GM23338 (cell line): Measurements from ENCODE around the gene NHLRC4. TPM values are rescaled to one million over a fixed set of nuclear protein-coding genes. Genes with fewer than 3 reads are reported as not detected.

Source experiments
- ATAC-seq: fragments of 200-7000 bp; cut with Tn5 transposase; 3 replicates; pipeline ENCODE4 v1.9.1; 2020
- DNase-seq: peaks from one replicate; pipeline ENCODE4 v3.0.0-alpha.2; 2015; ENCODE audit warnings: low spot score
- H2AFZ ChIP-seq: fragments of 200-600 bp; sonication (generic); 2 replicates; pipeline ENCODE4 v1.8.0; 2016; ENCODE audit warnings: antibody characterized with exemption, mild to moderate bottlenecking, moderate library complexity
- H3F3A ChIP-seq: fragments of 200-600 bp; sonication (generic); replicated peaks from 2 replicates; pipeline ENCODE4 v1.8.0; 2017; ENCODE audit warnings: antibody characterized with exemption, mixed run types, low read depth
- H3K27ac ChIP-seq: fragments of 200-600 bp; sonication (generic); 2 replicates; pipeline ENCODE4 v1.6.1; 2016; ENCODE audit warnings: low read depth
- H3K27me3 ChIP-seq: fragments of 200-600 bp; sonication (generic); 2 replicates; pipeline ENCODE4 v1.8.0; 2016; ENCODE audit warnings: mild to moderate bottlenecking, mixed run types, moderate library complexity; ENCODE audit not compliant: insufficient read depth
- H3K36me3 ChIP-seq: fragments of 200-600 bp; sonication (generic); 2 replicates; pipeline ENCODE4 v1.8.0; 2016; ENCODE audit warnings: mild to moderate bottlenecking; ENCODE audit not compliant: insufficient read depth
- H3K4me1 ChIP-seq: fragments of 200-600 bp; sonication (generic); 2 replicates; pipeline ENCODE4 v1.8.0; 2016; ENCODE audit warnings: mild to moderate bottlenecking, moderate library complexity; ENCODE audit not compliant: insufficient read depth
- H3K4me2 ChIP-seq: fragments of 200-600 bp; sonication (generic); 2 replicates; pipeline ENCODE4 v1.7.1; 2017; ENCODE audit warnings: mixed run types
- H3K4me3 ChIP-seq: fragments of 200-600 bp; sonication (generic); 2 replicates; pipeline ENCODE4 v1.6.1; 2016; ENCODE audit warnings: mixed run types
- H3K79me2 ChIP-seq: fragments of 200-600 bp; sonication (generic); replicated peaks from 2 replicates; pipeline ENCODE4 v1.8.0; 2017; ENCODE audit warnings: mild to moderate bottlenecking; ENCODE audit not compliant: insufficient read depth
- H3K9me2 ChIP-seq: fragments of 200-600 bp; sonication (generic); 2 replicates; pipeline ENCODE4 v1.8.0; 2017; ENCODE audit not compliant: insufficient read depth
- H4K20me1 ChIP-seq: fragments of 200-600 bp; sonication (generic); replicated peaks from 2 replicates; pipeline ENCODE4 v1.8.0; 2017; ENCODE audit warnings: mild to moderate bottlenecking; ENCODE audit not compliant: insufficient read depth
- H3K27ac Mint-ChIP-seq: 2 replicates; pipeline ENCODE4 v1.8.0; 2020; ENCODE audit warnings: inconsistent platforms, mild to moderate bottlenecking, moderate library complexity, mixed read lengths
- H3K27me3 Mint-ChIP-seq: 3 replicates; pipeline ENCODE4 v1.8.0; 2022; ENCODE audit warnings: low read depth, mild to moderate bottlenecking, moderate library complexity, mixed read lengths, inconsistent platforms; ENCODE audit not compliant: insufficient read depth, poor library complexity
- H3K36me3 Mint-ChIP-seq: 3 replicates; pipeline ENCODE4 v1.8.0; 2021; ENCODE audit warnings: low read depth, mild to moderate bottlenecking, inconsistent platforms, moderate library complexity, mixed read lengths
- H3K4me1 Mint-ChIP-seq: 3 replicates; pipeline ENCODE4 v1.8.0; 2020; ENCODE audit warnings: mild to moderate bottlenecking, inconsistent platforms, mixed read lengths
- H3K4me3 Mint-ChIP-seq: 3 replicates; pipeline ENCODE4 v1.8.0; 2021; ENCODE audit warnings: moderate library complexity, mild to moderate bottlenecking, inconsistent platforms, mixed read lengths
- H3K9me3 Mint-ChIP-seq: 3 replicates; pipeline ENCODE4 v1.8.0; 2020; ENCODE audit warnings: moderate library complexity, mild to moderate bottlenecking, inconsistent platforms, mixed read lengths
- CREB1 ChIP-seq: fragments of 250-450 bp; sonication (Bioruptor Pico); IDR thresholded peaks from 2 replicates; pipeline ENCODE4 v1.5.0; 2020; ENCODE audit warnings: low read depth, mild to moderate bottlenecking, moderate library complexity
- EZH2 ChIP-seq: fragments of 200-600 bp; sonication (generic); IDR thresholded peaks from one replicate; pipeline ENCODE4 v1.8.0; 2017; ENCODE audit warnings: antibody characterized with exemption, mild to moderate bottlenecking, low read depth; ENCODE audit not compliant: unreplicated experiment
- EZH2phosphoT487 ChIP-seq: fragments of 200-600 bp; sonication (generic); IDR thresholded peaks from one replicate; pipeline ENCODE4 v1.8.1; 2018; ENCODE audit warnings: antibody characterized with exemption; ENCODE audit not compliant: unreplicated experiment
- JUNB ChIP-seq: IDR thresholded peaks from one replicate; pipeline ENCODE4 v1.6.1; 2016; ENCODE audit warnings: antibody characterized with exemption; ENCODE audit not compliant: unreplicated experiment
- NANOG ChIP-seq: IDR thresholded peaks from 2 replicates; pipeline ENCODE4 v1.6.1; 2016; ENCODE audit warnings: antibody characterized with exemption, borderline replicate concordance
- POLR2AphosphoS5 ChIP-seq: IDR thresholded peaks from 2 replicates; pipeline ENCODE4 v1.6.1; 2016; ENCODE audit warnings: antibody characterized with exemption, low read depth
- STAT1 ChIP-seq: IDR thresholded peaks from one replicate; pipeline ENCODE4 v1.6.1; 2016; ENCODE audit warnings: antibody characterized with exemption; ENCODE audit not compliant: unreplicated experiment
- ZNF114 ChIP-seq: fragments of 250-450 bp; sonication (Bioruptor Pico); IDR thresholded peaks from 2 replicates; pipeline ENCODE4 v1.5.0; 2020; ENCODE audit warnings: mild to moderate bottlenecking, moderate library complexity
- ZNF331 ChIP-seq: fragments of 250-450 bp; sonication (Bioruptor Pico); IDR thresholded peaks from 2 replicates; pipeline ENCODE4 v1.5.0; 2020; ENCODE audit warnings: low read depth, mild to moderate bottlenecking, moderate library complexity
- polyA plus RNA-seq: library from polyadenylated mRNA; unstranded; fragments of >200 nt; fragmentation: Nextera tagmentation; extraction: Ambion mirVana; gene quantifications from 2 replicates; pipeline ENCODE4 v1.2.1, GENCODE V29; 2016
- total RNA-seq: library from RNA; depleted of rRNA; stranded (reverse); fragments of >200 nt; shearing (Covaris generic); gene quantifications from 2 replicates; pipeline ENCODE4 v1.2.3, GENCODE V29; 2014
- TF ChIP-seq, protein P1 (sequence below): IDR thresholded peaks from 2 replicates; pipeline ENCODE4 v1.6.1; 2016; ENCODE audit warnings: antibody characterized with exemption
- TF ChIP-seq, protein P2 (sequence below), 2 experiments: fragments of 200-600 bp in 1 of 2; sonication (generic) in 1 of 2; conservative IDR thresholded peaks; 2 replicates each; pipeline versions ENCODE4 v1.5.1 to v1.6.1; 2016 to 2017; ENCODE audit warnings: antibody characterized with exemption in 2 of 2, low read depth in 2 of 2, mild to moderate bottlenecking in 2 of 2, moderate library complexity in 1 of 2
- TF ChIP-seq, protein P3 (sequence below): IDR thresholded peaks from one replicate; pipeline ENCODE4 v1.6.1; 2018; ENCODE audit warnings: antibody characterized with exemption; ENCODE audit not compliant: unreplicated experiment
- TF ChIP-seq, protein P4 (sequence below): fragments of 250-450 bp; sonication (Bioruptor Pico); IDR thresholded peaks from 2 replicates; pipeline ENCODE4 v1.5.0; 2020; ENCODE audit warnings: mild to moderate bottlenecking, moderate library complexity

NHLRC4 gene
- total and polyA plus RNA-seq, 2 experiments from 2014 or later, result 0.47 to 0.80 TPM

DNA sequence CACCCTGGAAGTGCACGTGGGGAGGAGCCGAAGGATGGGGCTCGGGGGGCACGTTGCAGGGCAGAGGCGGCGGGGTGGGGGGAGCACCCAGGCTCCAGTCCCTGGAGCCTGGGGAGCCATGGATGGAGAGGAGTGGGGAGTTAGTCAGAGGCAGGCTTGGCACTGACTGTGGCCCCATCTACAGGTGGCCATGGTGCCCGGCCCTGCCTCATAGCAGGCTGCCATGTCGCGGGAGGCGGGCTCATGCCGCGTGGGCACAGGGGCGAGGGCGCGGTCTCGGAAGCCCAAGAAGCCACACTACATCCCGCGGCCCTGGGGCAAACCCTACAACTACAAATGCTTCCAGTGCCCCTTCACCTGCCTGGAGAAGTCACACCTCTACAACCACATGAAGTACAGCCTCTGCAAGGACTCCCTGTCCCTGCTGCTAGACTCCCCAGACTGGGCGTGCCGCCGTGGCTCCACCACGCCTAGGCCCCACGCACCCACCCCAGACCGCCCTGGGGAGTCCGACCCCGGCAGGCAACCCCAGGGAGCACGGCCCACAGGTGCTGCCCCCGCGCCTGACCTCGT lies 3.6 kb upstream of the NHLRC4 start:
- no peak for ATAC-seq
- H3K4me1 ChIP-seq, result peaks cover 11% of the 10 kb centered on the region; the same call in 1 of the 2 replicates
- no peak overlapping the region for H2AFZ ChIP-seq
- H4K20me1 ChIP-seq, result no peaks in the 10 kb centered on the region
- peaks cover 34% of the 10 kb centered on the region for H3K27me3 ChIP-seq
- Mint-ChIP-seq H3K36me3 (no peaks in the 10 kb centered on the region), H3K4me1 (no peaks in the 10 kb centered on the region), H3K4me3 (no peak overlapping the region), H3K27ac (no peak overlapping the region), H3K9me3 (no peaks in the 10 kb centered on the region), H3K27me3 (peaks cover 12% of the 10 kb centered on the region)
- no peaks in the 10 kb centered on the region for H3K9me2 ChIP-seq
- no peaks in the 10 kb centered on the region for H3K36me3 ChIP-seq
- no peak for DNase-seq
- TF ChIP-seq, protein P1, sequence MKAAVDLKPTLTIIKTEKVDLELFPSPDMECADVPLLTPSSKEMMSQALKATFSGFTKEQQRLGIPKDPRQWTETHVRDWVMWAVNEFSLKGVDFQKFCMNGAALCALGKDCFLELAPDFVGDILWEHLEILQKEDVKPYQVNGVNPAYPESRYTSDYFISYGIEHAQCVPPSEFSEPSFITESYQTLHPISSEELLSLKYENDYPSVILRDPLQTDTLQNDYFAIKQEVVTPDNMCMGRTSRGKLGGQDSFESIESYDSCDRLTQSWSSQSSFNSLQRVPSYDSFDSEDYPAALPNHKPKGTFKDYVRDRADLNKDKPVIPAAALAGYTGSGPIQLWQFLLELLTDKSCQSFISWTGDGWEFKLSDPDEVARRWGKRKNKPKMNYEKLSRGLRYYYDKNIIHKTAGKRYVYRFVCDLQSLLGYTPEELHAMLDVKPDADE, result no peak
- TF ChIP-seq JUNB, result no peak
- no peak for TF ChIP-seq POLR2AphosphoS5
- no peak for TF ChIP-seq EZH2
- TF ChIP-seq, protein P2, sequence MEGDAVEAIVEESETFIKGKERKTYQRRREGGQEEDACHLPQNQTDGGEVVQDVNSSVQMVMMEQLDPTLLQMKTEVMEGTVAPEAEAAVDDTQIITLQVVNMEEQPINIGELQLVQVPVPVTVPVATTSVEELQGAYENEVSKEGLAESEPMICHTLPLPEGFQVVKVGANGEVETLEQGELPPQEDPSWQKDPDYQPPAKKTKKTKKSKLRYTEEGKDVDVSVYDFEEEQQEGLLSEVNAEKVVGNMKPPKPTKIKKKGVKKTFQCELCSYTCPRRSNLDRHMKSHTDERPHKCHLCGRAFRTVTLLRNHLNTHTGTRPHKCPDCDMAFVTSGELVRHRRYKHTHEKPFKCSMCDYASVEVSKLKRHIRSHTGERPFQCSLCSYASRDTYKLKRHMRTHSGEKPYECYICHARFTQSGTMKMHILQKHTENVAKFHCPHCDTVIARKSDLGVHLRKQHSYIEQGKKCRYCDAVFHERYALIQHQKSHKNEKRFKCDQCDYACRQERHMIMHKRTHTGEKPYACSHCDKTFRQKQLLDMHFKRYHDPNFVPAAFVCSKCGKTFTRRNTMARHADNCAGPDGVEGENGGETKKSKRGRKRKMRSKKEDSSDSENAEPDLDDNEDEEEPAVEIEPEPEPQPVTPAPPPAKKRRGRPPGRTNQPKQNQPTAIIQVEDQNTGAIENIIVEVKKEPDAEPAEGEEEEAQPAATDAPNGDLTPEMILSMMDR (conservative IDR thresholded peaks at IDR 0.05; ENCODE audit: low read depth in 2 of 2), result no peak
- no peak for TF ChIP-seq ZNF331 (CRISPR knock-in tag)
- TF ChIP-seq NANOG, result no peak
- TF ChIP-seq, protein P3, sequence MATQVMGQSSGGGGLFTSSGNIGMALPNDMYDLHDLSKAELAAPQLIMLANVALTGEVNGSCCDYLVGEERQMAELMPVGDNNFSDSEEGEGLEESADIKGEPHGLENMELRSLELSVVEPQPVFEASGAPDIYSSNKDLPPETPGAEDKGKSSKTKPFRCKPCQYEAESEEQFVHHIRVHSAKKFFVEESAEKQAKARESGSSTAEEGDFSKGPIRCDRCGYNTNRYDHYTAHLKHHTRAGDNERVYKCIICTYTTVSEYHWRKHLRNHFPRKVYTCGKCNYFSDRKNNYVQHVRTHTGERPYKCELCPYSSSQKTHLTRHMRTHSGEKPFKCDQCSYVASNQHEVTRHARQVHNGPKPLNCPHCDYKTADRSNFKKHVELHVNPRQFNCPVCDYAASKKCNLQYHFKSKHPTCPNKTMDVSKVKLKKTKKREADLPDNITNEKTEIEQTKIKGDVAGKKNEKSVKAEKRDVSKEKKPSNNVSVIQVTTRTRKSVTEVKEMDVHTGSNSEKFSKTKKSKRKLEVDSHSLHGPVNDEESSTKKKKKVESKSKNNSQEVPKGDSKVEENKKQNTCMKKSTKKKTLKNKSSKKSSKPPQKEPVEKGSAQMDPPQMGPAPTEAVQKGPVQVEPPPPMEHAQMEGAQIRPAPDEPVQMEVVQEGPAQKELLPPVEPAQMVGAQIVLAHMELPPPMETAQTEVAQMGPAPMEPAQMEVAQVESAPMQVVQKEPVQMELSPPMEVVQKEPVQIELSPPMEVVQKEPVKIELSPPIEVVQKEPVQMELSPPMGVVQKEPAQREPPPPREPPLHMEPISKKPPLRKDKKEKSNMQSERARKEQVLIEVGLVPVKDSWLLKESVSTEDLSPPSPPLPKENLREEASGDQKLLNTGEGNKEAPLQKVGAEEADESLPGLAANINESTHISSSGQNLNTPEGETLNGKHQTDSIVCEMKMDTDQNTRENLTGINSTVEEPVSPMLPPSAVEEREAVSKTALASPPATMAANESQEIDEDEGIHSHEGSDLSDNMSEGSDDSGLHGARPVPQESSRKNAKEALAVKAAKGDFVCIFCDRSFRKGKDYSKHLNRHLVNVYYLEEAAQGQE, result no peak
- no peak for TF ChIP-seq STAT1
- TF ChIP-seq, protein P4, sequence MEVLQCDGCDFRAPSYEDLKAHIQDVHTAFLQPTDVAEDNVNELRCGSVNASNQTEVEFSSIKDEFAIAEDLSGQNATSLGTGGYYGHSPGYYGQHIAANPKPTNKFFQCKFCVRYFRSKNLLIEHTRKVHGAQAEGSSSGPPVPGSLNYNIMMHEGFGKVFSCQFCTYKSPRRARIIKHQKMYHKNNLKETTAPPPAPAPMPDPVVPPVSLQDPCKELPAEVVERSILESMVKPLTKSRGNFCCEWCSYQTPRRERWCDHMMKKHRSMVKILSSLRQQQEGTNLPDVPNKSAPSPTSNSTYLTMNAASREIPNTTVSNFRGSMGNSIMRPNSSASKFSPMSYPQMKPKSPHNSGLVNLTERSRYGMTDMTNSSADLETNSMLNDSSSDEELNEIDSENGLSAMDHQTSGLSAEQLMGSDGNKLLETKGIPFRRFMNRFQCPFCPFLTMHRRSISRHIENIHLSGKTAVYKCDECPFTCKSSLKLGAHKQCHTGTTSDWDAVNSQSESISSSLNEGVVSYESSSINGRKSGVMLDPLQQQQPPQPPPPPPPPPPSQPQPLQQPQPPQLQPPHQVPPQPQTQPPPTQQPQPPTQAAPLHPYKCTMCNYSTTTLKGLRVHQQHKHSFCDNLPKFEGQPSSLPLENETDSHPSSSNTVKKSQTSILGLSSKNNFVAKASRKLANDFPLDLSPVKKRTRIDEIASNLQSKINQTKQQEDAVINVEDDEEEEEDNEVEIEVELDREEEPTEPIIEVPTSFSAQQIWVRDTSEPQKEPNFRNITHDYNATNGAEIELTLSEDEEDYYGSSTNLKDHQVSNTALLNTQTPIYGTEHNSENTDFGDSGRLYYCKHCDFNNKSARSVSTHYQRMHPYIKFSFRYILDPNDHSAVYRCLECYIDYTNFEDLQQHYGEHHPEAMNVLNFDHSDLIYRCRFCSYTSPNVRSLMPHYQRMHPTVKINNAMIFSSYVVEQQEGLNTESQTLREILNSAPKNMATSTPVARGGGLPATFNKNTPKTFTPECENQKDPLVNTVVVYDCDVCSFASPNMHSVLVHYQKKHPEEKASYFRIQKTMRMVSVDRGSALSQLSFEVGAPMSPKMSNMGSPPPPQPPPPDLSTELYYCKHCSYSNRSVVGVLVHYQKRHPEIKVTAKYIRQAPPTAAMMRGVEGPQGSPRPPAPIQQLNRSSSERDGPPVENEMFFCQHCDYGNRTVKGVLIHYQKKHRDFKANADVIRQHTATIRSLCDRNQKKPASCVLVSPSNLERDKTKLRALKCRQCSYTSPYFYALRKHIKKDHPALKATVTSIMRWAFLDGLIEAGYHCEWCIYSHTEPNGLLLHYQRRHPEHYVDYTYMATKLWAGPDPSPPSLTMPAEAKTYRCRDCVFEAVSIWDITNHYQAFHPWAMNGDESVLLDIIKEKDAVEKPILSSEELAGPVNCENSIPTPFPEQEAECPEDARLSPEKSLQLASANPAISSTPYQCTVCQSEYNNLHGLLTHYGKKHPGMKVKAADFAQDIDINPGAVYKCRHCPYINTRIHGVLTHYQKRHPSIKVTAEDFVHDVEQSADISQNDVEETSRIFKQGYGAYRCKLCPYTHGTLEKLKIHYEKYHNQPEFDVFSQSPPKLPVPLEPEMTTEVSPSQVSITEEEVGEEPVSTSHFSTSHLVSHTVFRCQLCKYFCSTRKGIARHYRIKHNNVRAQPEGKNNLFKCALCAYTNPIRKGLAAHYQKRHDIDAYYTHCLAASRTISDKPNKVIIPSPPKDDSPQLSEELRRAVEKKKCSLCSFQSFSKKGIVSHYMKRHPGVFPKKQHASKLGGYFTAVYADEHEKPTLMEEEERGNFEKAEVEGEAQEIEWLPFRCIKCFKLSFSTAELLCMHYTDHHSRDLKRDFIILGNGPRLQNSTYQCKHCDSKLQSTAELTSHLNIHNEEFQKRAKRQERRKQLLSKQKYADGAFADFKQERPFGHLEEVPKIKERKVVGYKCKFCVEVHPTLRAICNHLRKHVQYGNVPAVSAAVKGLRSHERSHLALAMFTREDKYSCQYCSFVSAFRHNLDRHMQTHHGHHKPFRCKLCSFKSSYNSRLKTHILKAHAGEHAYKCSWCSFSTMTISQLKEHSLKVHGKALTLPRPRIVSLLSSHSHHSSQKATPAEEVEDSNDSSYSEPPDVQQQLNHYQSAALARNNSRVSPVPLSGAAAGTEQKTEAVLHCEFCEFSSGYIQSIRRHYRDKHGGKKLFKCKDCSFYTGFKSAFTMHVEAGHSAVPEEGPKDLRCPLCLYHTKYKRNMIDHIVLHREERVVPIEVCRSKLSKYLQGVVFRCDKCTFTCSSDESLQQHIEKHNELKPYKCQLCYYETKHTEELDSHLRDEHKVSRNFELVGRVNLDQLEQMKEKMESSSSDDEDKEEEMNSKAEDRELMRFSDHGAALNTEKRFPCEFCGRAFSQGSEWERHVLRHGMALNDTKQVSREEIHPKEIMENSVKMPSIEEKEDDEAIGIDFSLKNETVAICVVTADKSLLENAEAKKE (CRISPR knock-in tag), result no peak
- TF ChIP-seq ZNF114, result no peak
- no peak for TF ChIP-seq CREB1
- TF ChIP-seq EZH2phosphoT487, result no peak
- H3K4me3 ChIP-seq, result no peak overlapping the region
- no peak overlapping the region for H3K4me2 ChIP-seq
- H3K79me2 ChIP-seq, result no peaks in the 10 kb centered on the region
- no peak overlapping the region for H3K27ac ChIP-seq
- 0 out of 2 replicates have a peak, but pooled peaks cover 2% of the 10 kb centered on the region for H3F3A ChIP-seq
